Hematopoietic multipotent progenitor cell treated with erythropoietin and hydrocortisone succinate and interleukin-3 and kit ligand, for 17 days (in vitro differentiated cells): ENCODE data around the gene LEP.
"Not testable (repeated sequence)": the region's sequence is repeated elsewhere in the genome, so short reads cannot be mapped to it uniquely, and the experiment has no call there.

ENCODE experiments used
- DNase-seq: peaks from one replicate; pipeline ENCODE4 v3.0.0-alpha.2; 2015; ENCODE audit warnings: low spot score

The LEP gene

DNA sequence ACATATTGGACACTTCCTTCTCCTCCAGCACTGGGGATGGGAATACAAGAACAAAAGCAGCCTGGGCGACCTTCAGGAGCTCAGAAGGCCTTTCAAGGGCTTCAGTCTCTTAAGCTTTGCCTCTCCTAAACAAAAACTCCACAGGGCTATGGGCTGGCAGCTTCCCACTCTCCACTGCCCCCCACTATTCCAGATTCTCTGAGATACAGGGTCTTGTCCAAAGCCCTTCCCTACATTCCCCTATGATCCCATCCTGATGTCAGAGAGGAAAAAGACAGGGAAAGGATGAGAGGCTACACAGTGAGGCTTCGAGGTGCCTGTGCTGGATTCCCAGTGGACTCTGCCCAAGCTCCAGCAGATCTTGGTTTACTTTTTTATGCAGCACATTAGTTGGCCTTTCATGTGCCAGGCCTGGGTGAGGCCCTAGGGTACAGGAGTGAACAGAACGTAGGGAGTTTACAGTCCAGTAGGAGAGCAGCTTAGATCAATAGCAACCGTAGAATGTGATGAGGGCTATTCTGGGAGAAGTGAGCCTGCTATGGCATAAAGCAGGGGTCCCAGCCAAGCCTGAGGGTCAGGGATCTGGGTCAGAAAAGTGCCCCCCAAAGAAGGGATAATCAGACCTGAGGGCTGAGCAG is 33.3 kb downstream of the LEP start:
- DNase-seq, result no peak

DNA sequence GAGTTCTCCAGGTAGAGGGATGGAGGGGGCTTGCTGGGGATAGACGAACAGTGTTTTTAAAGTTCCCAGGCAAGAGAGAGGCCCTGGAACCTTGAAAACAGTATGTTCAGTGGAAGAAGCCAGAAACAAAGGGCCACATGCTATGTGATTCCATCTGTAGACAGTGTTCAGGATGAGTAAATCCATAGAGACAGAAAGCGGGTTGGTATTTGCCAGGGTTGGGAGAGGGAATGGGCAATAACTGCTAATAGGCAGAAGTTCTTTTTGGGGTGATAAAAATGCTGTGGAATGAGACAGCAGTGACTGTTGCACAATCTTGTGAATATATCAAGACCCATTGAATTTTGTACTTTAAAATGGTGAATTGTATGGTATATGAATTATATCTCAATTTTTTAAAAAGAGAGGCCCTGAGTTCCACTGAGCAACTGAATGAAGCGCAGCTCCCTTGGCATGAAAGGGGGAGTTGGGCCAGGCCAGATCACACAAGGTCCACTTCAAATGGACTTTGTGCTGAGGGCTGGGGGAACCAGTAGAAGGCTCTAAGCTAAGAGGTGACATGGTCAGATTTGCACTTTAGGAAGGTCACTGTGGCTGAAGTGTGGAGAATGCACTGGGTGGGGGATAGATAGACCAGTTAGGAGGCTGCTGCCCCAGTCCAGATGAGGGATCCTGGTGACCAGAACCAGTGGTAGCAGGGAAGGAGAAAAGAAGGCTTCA is 34.0 kb downstream of the LEP start:
- no peak for DNase-seq

DNA sequence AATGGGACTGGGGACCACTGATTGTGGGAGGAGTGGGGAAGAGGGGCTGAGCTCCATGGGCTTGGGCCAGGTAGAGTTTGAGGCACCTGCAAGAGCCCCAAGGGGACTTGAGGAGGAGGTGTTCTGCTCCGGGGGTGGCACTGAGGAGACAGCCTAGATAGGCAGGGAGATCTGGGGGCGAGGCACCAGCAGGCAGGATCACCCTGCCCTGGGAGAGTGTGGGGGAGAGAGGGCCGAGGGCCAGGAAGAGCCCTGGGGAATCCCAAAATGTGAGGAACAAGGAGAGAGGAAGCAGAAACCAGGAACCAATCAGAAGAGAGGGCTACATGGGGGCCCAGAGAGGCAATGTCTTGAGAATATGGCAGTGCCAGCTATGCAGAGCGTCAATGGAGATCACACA is 34.6 kb downstream of the LEP start:
- DNase-seq, result no peak

DNA sequence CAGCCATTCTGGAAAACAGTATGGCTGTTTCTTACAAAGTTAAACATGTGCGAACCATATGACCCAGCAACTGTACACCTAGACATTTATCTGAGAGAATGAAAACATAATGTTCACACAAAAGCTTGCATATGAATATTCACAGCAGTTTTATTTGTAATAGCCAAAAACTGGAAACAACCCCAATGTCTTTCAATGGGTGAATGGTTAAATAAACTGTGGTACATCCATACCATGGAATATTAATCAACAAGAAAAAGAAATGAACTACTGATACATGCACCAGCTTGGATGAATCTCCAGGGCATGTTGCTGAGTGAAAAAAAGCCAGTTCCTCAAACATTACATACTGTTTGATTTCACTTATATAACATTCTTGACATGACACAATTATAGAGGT is 37.3 kb downstream of the LEP start:
- no peak for DNase-seq

DNA sequence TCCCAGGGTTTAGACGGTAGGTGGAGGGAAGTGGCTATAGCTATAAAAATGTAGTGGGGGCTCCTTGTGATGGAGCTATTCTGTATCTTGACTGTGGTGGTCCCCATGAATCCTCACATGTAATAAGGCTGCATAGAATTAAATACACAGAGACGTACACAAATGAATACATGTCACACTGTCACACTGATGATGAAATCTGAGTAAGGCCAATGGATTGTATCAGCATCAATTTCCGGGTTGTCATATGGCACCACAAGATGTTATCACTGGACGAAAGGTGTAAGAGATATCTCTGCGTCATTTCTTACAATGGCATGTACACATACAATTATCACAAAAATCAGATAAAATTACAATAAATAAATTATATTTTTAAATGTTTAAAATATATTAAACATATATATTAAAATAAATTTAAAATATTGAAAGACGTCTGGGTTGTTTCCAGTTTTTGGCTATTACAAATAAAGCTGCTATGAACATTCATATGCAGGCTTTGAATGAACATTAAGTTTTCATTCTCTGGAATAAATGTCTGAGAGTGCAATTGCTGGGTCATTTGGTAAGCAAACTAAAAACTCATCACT is 38.1 kb downstream of the LEP start:
- no peak for DNase-seq

DNA sequence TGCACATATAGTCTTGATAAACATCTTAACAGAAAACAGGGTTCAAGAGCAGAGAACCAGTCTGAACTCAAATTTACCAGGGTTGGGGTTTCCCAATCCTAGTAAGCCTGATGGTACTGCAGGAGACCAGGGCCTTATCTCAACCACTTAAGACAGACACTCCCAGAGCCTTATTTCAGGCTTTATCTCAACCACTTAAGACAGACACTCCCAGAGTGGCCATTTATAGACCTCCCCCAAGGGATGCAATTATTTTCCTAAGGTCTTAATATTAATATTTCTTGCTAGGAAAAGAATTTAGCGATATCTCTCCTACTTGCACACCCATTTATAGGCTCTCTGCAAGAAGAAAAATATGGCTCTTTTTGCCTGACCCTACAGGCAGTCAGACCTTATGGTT is 39.4 kb downstream of the LEP start:
- not testable (repeated sequence) for DNase-seq

DNA sequence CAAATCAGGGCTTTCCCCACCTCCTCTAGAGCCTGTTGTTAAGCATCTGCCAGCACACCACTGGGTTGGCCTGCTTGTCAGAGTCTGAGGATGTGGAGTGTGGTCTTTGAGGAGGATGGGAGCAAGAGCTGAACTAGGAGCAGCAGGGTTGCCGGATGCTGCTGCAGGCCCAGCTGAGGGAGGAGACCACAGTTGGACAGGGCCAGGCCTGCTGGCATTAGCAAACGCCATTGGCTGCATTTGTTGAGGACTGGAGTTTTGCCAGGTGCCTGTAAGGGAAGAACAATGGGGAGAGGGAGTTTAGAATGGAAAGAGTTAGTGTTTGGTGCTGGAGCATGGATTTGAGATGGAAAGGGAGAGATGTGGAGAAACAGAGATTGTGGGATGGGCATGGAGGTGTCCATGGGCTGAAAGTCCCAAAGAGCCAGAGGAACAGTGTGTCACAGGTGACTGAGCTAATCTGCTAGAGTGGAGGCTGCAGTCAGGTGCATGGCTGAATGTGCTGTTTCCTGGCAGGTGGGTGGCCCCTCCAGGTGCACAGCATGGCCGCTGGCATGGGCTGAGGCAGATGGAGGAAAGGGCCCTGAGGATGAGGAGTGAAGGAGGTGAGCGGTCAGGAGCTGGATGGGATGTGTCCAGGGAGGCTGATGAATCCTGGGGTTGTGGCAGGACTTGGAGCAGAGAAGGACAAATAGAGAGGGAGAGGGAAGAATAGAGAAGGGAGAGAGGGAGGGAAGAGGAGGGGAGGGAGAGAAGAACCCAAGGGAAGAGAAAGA is 40.7 kb downstream of the LEP start:
- no peak for DNase-seq

DNA sequence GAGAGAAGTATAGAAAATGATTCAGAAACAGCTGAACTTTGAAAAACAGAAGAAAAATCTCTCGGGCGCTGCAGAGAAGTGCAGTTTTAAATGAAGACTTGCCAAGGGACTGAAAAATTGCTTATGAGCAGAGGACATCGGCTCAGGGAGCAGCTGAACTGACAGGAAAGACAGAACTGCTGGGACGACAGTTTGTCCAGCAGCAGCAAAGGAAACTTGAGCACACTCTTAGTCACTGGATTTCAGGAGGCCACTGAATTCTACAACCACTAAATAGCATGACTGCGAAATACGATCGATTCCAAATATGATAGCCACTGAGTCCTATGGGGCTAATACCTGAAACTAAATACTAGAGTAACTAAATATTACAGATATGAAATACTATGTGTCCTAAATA is 43.0 kb downstream of the LEP start:
- no peak for DNase-seq

DNA sequence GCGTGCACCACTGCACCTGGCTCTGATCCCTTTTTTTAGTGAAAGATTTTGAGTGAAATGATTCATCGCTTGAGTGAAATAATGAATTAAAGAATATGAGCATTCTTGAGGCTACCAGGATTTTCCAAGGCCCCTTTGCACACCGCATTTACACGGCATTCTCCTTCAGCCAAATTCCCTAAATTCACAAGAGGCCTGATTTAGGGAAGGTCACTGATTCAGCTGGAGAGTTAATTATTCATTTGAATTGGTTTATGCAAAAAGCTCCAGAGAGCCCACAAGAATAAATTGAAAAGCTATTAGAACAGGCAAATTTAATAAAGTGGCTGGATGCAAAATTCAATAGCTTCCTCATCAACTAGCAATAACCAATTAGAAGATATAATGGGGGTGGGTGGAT is 46.5 kb downstream of the LEP start:
- no peak for DNase-seq

DNA sequence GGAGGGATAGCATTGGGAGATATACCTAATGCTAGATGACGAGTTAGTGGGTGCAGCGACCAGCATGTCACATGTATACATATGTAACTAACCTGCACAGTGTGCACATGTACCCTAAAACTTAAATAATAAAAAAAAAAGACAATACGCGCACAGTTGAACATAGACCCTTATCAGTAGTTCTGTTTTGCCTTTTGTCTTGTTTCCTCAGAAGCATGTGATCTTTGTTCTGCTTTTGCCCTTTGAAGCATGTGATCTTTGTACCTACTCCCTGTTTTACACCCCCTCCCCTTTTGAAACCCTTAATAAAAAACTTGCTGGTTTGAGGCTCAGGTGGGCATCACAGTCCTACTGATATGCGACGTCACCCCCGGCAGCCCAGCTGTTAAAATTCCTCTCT is 56.9 kb downstream of the LEP start:
- DNase-seq, result not testable (repeated sequence)

DNA sequence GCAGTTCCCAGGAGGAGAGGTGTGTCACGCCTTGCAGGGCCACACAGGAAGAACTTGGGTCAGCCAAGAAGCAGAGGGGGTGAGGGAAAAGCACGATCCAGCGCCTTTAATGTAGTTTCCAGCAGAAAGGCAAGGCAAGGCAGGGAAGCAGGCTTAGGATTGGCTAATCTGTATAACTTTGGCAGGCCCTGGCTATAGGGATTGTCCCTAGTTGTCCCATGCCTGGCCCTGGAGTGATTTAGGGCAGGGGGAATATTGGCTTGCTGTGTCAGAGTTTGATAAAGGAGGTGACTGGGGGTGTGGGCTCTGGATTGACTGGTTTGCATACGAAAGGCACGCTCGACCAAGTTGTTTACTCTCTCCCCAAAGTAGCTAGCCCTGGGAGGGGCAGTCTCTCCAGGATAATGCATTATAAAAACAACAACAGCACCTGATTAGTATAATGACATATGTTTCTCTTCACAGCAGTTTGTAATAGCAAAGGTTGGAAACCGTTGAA is 58.1 kb downstream of the LEP start:
- DNase-seq, result no peak

DNA sequence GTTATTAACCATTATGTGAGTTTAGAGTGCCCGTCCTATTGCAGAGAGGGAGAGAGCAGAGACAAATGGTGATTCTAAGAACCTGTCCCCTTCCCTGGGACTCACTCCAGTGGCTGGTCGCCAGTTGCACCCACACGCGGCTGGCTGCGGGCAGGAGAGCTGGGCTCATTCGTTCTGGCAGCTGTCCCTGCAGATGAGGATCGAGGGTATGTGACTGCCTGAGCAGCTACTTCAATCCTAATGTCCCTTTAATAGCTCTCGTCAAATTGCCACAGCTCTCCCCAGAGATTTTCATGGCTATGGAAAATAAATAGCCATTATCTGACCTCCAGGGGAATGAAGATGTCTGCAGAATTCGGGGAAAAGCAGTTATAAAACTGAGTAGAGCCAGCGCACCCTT is 61.1 kb downstream of the LEP start:
- DNase-seq, result no peak

DNA sequence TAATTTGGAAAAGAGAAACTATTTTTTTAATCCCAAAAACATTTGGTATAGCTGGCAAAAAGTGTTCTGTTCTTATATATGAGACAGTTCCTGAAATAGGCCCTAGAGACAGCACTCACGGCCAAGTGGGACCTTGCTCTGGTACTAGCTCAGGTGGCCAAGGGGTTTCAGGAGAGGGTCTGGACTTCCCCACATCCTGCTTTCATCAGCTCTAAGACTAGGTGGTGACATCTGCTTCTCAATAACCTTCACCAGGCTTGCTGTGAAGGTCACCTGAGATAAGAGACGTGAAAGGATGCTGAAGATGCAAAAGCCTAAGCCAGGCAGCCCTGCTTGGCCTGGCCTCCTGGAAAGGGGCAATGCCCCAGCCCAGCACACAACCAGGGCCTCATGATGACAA is 62.1 kb downstream of the LEP start:
- no peak for DNase-seq

DNA sequence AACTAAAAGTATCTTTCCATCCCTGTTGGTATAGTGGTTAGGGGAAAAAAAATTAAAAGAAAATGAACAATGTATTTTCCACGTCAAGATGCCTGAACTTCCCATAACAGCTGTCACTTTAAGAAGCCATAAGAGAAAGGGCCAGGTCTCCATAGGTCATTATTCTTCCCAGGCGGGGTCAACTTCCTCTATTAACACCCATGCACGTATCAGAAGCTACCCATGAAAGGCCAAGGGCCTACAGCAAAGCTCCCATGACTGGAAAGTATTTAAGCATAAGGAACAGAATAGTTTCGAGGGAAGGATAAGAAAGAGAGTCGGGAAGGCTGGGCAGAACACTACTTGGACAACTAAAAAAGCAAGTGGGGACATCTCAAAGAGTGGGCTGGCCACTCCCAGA is 62.6 kb downstream of the LEP start:
- DNase-seq, result no peak

DNA sequence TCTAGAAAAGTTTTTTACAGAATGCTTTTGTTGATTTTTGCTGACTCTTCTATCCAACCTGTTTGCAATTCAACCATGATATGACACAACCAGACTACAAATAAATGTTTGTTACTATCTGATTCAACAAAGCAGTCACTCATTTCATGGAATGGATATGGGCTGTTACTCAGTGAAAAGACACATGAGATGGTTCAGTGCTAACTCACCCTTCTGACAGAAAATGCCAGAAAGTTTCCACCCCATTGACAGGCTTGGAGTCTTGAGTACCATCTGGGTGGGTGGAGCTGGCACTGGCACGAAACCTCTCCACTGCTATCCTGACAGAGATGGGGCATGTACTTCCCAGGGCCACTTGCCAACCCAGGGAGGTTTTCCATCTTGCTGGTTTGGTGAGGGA is 63.1 kb downstream of the LEP start:
- no peak for DNase-seq

DNA sequence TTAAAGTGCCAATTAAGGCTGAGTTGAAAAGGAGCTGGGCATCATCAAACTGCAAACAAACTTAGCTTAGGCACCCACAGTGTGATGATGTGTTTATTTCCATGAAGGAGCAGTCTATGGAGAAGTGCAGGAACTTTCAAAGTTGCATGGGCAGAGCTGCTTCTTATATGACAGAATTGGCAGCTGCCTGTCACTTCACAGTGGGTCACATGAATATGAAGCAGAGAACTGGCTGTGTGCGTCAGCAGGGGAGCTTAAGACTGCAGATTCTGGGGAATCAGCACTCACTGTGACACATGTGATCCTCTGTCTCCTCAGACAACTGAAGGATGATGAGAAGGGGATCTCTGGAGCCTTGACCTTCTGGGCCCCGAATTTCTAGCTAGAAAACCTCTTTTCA is 66.0 kb downstream of the LEP start:
- no peak for DNase-seq
